Naive thymus-derived CD8-positive, alpha-beta T cell (primary cell): Measurements from ENCODE around the gene PLK4. TPM values are rescaled to one million over a fixed set of nuclear protein-coding genes. Genes with fewer than 3 reads are reported as not detected.

Experiments used
- ATAC-seq, 2 donors: fragments of 150-1000 bp; cut with Tn5 transposase in 1 of 2; sonication (Bioruptor Pico), chemical (Tn5 transposase) in 1 of 2; 1 replicate in 1 of 2; 2 replicates in 1 of 2; pipeline ENCODE4 v1.10.0; 2021; ENCODE audit warnings: mild to moderate bottlenecking in 2 of 2, moderate library complexity in 2 of 2
- POLR2A ChIA-PET: fragments of 350-600 bp; sonication (Branson Sonifier 250); formaldehyde crosslinking; loops from one replicate; lab custom pipeline; 2021; ENCODE audit warnings: antibody characterized with exemption; lab: Charles Lee
- DNase-seq, 10 donors: peaks; one replicate each; pipeline versions ENCODE4 v3.0.0 to v3.0.0-alpha.2; 2020 to 2022
- H3K27ac Mint-ChIP-seq, 10 donors: one replicate each; pipeline ENCODE4 v1.8.0; 2020 to 2022; ENCODE audit warnings: mild to moderate bottlenecking in 10 of 10, mixed read lengths in 10 of 10, moderate library complexity in 4 of 10, inconsistent platforms in 1 of 10
- H3K27me3 Mint-ChIP-seq, 5 donors: one replicate each; pipeline ENCODE4 v1.8.0; 2021 to 2022; ENCODE audit warnings: mixed read lengths in 5 of 5
- H3K36me3 Mint-ChIP-seq, 3 donors: one replicate each; pipeline ENCODE4 v1.8.0; 2020 to 2022; ENCODE audit warnings: mixed read lengths in 3 of 3, mild to moderate bottlenecking in 2 of 3, inconsistent platforms in 1 of 3
- H3K4me1 Mint-ChIP-seq, 4 donors: one replicate each; pipeline ENCODE4 v1.8.0; 2021 to 2022; ENCODE audit warnings: mixed read lengths in 4 of 4
- H3K4me3 Mint-ChIP-seq, 10 donors: one replicate each; pipeline ENCODE4 v1.8.0; 2020 to 2022; ENCODE audit warnings: mild to moderate bottlenecking in 10 of 10, mixed read lengths in 10 of 10, moderate library complexity in 6 of 10, inconsistent platforms in 1 of 10
- H3K9me3 Mint-ChIP-seq, 9 donors: one replicate each; pipeline ENCODE4 v1.8.0; 2020 to 2022; ENCODE audit warnings: mixed read lengths in 9 of 9, mild to moderate bottlenecking in 3 of 9, inconsistent platforms in 1 of 9, moderate library complexity in 1 of 9
- polyA plus RNA-seq, 3 donors: library from polyadenylated mRNA; unstranded; fragments of 300-500 nt; fragmentation: Illumina TruSeq; gene quantifications; one replicate each; pipeline ENCODE4 v1.2.3, GENCODE V29; 2021
- total RNA-seq, 8 experiments: library from RNA in 2 of 8; stranded (reverse) in 2 of 8; gene quantifications; one replicate each; pipeline ENCODE4 v1.2.3 and lab custom pipeline; 2021 to 2026

PLK4 gene
- total RNA-seq (1 to 10 TPM; 2.2 to 2.8 TPM), polyA plus RNA-seq (1 to 10 TPM in 2 of 3 donors, under 1 TPM in 1; 0.96 to 2.0 (median 1.1) TPM), total RNA-seq (lab: John Stamatoyannopoulos, UW) (2.4 to 12.9 (median 4.5) reads per million in 6 experiments)

DNA sequence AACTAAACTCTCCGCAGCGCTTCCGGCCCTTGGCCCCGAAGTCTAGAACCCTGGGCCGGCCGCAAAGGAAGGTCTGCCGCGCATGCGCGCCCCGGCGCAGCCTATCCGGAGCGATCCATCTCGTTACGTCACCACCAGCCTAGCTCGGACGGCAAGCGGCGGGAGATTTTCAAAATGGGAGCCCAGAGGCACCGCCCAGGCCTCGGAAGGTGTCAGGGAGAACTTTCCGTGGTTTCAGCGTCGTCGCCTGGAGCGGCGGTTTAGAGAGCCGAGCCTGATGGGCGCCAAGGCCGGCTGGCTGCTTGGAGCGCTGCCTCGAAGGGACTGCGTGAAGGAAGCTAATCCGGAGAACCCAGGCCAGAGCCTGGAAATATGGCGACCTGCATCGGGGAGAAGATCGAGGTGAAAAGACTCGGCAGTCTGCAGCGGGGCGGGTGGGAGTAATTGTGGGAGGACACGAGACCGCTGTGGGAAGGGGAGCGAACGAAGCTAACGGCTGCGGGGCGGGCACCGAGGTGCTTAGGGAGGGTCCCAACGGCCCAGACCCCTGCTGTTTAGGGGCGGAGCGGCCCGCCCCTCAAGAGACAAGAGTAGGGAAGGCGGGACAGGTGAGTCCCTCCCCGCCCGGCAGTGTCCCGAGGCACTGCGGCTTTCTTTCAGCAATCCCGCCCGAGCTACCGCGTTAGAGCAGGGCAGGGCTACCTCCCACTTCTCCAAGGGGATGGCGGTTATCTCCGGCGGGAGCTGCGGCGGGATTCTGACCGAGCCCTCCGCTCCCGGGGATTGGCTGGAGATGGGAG lies at the start of gene PLK4:
PLK4 (plus strand) TSS at position 131 of the 800 bp plus-strand sequence; CDS start at position 373, 242 bp downstream.
- DNase-seq (peak; percentile 85 to 98 (median 94)), ATAC-seq (peak; percentile 91 to 95)
- peak within 1 kb of the TSS; percentile 87 to 100 (median 98) for H3K4me3 Mint-ChIP-seq
- H3K27ac Mint-ChIP-seq = peak within 1 kb of the TSS; percentile 92 to 99 (median 99)
- peaks cover 0 to 2% (median 0%) of the 10 kb centered on the region in 5 donors for H3K27me3 Mint-ChIP-seq
- POLR2A ChIA-PET = interaction anchor here (0.6 to 2.8 kb wide), 4 partner anchors 9 to 180 kb away, joined by 3 to 19 read pairs (median 6); partner anchors contain the start of genes ABHD18, LARP1B and MFSD8
- H3K4me1 Mint-ChIP-seq = peaks cover 6 to 31% (median 24%) of the 10 kb centered on the region in 4 donors
- H3K36me3 Mint-ChIP-seq = peaks cover 0 to 6% (median 0%) of the 10 kb centered on the region in 3 donors
- H3K9me3 Mint-ChIP-seq = peaks cover 0 to 2% (median 0%) of the 10 kb centered on the region in 9 donors

DNA sequence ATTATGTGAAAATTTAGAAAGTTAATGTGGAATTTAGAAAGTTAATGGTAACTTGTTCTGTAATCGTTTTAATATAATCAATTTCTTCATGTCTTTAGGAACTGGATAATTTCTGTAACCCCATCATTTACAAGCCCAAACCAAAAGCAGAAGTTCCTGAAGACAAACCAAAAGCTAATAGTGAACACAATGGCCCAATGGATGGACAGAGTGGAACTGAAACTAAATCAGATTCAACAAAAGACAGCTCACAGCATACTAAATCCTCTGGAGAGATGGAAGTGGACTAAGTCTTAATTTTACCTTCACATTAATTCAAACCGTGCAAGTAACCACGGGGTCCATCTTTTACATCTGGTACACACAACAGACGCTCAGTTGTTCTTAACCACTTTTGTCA lies 48.1 kb upstream of the PLK4 start:
- Mint-ChIP-seq H3K9me3 (no peaks in the 10 kb centered on the region), H3K36me3 (no peaks in the 10 kb centered on the region), H3K27me3 (peaks cover 0 to 7% (median 0%) of the 10 kb centered on the region in 5 donors), H3K4me3 (no peak overlapping the region), H3K4me1 (peaks cover 0 to 2% (median 0%) of the 10 kb centered on the region in 4 donors), H3K27ac (no peak overlapping the region)
- DNase-seq (no peak), ATAC-seq (no peak)
- POLR2A ChIA-PET = no interaction called here

DNA sequence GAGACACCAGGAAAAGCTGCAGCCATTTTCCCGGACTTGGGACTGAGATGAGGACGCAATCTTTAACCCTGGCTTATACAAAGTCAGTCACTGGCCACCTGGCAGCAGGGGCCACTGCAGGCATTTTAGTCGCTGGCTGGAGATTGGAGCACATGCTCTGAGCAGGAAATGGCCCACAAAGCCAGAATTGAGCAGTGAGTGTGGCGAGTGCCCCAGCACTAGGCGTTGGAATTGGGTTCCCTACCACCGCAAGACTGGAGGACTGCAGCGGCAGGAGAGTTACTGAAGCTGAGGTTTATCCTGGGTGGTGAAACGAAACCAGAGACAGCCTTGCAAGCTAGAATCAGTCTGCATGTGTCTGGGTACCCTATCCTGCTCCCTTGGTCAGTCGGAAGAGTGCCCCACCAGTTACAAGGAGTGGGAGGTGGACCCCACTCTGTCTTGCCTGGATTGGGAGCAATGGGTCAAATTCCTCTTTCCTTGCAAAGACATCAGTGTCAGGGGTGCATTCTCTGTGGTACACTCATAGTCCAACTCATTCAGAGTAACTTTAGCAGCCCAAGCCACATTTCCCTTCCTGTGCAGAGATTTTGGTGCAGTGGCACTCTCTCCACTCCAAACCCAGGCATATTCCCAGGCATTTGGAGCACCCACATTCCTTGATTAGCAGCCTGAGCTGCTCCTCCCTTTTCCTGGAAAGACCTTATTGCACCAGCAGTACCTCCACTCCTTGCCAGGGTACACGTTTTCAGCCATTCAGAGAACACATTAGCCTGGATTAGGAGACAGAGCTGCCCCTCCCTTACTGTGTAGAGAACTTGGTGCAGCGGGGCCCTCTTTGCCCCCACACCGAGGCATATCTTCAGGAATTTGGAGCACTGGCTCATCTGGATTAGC lies 36.7 kb upstream of the PLK4 start:
- H3K36me3 Mint-ChIP-seq = peaks cover 25 to 37% (median 26%) of the 10 kb centered on the region in 3 donors
- DNase-seq = no peak
- H3K4me1 Mint-ChIP-seq = no peaks in the 10 kb centered on the region
- H3K27ac Mint-ChIP-seq = no peak overlapping the region
- peaks cover 0 to 1% (median 0%) of the 10 kb centered on the region in 5 donors for H3K27me3 Mint-ChIP-seq
- no peak overlapping the region for H3K4me3 Mint-ChIP-seq
- POLR2A ChIA-PET = no interaction called here
- H3K9me3 Mint-ChIP-seq = peaks cover 7 to 36% (median 28%) of the 10 kb centered on the region in 9 donors
- ATAC-seq = no peak

DNA sequence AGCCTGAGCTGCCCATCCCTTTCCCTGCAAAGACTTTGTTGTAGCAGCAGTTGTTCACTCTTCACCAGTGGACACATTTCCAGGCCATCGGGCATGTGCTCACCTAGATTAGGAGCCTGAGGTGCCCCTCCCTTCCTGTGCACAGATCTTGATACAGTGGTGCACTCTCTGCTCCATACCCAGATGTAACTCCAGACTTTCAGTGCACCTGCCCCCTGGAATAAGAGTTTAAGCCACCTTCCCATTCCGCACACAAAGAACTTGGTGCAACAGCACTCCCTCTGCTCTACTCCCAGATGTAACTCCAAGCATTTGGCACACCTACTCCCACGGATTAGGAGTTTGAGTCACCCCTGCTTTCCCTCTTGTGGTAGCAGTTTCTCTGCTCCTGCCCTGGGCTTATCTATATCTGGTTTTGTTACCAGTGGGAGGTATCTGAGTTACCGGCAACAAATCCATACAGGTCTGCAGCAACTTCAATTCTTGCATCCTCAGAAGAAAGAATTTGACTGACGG lies 36.0 kb upstream of the PLK4 start:
- ATAC-seq = no peak
- Mint-ChIP-seq H3K36me3 (peaks cover 29 to 43% (median 30%) of the 10 kb centered on the region in 3 donors), H3K4me1 (no peaks in the 10 kb centered on the region), H3K4me3 (no peak overlapping the region), H3K9me3 (peaks cover 14 to 43% (median 32%) of the 10 kb centered on the region in 9 donors), H3K27ac (no peak overlapping the region), H3K27me3 (peaks cover 0 to 1% (median 0%) of the 10 kb centered on the region in 5 donors)
- POLR2A ChIA-PET = no interaction called here
- no peak for DNase-seq

DNA sequence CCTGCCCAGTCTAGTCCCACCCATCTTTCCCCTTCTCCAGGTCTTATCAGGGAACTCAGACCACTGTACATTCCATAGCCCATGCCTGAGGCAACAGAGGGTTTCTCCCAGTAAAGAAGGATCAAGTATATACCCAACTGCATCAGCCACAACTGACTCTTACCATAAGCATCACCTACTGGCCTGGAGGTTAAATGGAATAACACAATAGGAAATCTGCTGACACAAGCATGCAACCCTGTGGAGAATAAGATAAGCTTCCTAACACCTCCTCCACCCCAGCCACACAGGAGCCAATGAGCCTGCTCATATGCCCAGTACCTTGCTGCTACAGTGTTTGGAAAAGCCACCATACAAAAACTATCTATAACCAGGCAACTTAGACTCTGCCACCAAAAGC lies 34.6 kb upstream of the PLK4 start:
- H3K36me3 Mint-ChIP-seq = peaks cover 34 to 57% (median 44%) of the 10 kb centered on the region in 3 donors

DNA sequence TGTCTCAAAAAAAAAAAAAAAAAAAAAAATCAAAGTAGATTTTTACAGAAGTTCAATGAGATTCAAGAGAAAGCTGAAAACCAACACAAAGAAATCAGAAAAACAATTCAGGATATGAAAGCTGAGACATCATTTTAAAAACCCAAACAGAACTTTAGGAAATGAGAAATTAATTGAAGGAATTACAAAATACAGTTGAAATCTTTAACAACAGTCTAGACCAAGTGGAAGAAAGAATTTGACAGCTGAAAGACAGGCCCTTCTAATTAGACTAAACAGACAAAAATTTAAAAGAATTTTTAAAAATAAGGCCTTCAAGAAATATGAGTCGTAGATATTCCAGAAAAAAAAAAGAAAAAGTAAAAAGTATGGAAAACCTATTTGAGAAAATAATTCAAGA lies 33.9 kb upstream of the PLK4 start:
- Mint-ChIP-seq H3K4me1 (no peaks in the 10 kb centered on the region), H3K9me3 (peaks cover 29 to 63% (median 54%) of the 10 kb centered on the region in 9 donors), H3K36me3 (peaks cover 37 to 63% (median 50%) of the 10 kb centered on the region in 3 donors), H3K4me3 (no peak overlapping the region), H3K27me3 (peaks cover 0 to 1% (median 0%) of the 10 kb centered on the region in 5 donors), H3K27ac (no peak overlapping the region)
- ATAC-seq (no peak), DNase-seq (no peak)
- POLR2A ChIA-PET = interaction anchor here (0.7 kb wide), 1 partner anchor 30 kb away, joined by 4 read pairs; no protein-coding TSS in a partner anchor

More for the DNA sequence above, 34.6 kb upstream of the PLK4 start:
- POLR2A ChIA-PET = no interaction called here
- Mint-ChIP-seq H3K4me1 (no peaks in the 10 kb centered on the region), H3K9me3 (peaks cover 26 to 56% (median 46%) of the 10 kb centered on the region in 9 donors), H3K4me3 (no peak overlapping the region), H3K27ac (no peak overlapping the region), H3K27me3 (peaks cover 0 to 1% (median 0%) of the 10 kb centered on the region in 5 donors)
- ATAC-seq = no peak
- no peak for DNase-seq

DNA sequence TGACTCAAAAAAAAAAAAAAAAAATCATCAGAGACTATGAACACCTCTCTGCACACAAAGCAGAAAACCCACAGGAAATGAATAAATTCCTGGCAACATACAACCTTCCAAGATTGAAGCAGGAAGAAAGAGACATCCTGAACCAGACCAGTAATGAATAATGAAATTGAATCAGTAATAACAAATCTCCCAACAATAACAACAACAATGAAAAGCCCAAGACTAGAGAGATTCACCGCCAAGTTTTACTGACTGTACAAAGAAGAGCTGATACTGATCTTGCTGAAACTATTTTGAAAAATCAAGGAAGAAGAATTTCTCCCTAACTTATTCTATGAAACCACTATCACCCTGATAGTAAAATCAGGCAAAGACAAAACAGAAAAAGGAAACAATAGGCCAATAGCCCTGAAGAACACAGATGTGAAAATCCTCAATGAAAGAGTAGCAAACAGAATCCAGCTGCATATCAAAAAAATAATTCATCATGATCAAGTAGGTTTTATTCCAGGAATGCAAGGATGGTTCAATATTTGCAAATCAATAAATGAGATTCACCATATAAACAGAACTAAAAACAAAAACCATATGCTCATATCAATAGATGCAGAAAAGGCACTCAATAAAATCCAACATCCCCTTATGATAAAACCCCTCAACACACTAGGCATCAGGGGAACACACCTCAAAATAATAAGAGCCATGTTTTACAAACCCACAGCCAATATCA lies 31.0 kb upstream of the PLK4 start:
- H3K9me3 Mint-ChIP-seq = peaks cover 30 to 86% (median 74%) of the 10 kb centered on the region in 9 donors
- peaks cover 45 to 69% (median 69%) of the 10 kb centered on the region in 3 donors for H3K36me3 Mint-ChIP-seq
- ATAC-seq (no peak), DNase-seq (peak in 1 of 10 donors; percentile 3)
- H3K4me3 Mint-ChIP-seq = no peak overlapping the region
- H3K4me1 Mint-ChIP-seq = no peaks in the 10 kb centered on the region
- POLR2A ChIA-PET = no interaction called here
- H3K27me3 Mint-ChIP-seq = peaks cover 0 to 1% (median 0%) of the 10 kb centered on the region in 5 donors
- H3K27ac Mint-ChIP-seq = no peak overlapping the region

DNA sequence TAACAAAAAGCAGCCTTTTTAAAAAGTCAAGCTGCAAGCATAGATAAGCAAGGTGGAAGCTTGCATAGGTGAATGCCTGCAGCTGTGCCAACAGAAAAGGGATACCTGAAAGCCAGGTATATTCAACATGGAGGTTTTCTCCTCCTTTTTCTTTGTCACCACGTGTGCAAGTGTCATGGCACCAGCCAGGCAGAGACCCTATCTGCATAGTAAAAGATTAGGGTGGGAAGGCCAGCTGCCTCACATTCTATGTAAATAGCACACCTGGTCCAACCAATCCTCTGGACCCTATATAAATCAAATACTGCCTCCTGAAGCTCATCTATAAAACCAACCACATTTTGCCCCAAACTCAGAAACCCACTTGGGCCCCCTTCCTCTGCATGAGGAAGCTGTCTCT lies 28.0 kb upstream of the PLK4 start:
- ATAC-seq (no peak), DNase-seq (no peak)
- Mint-ChIP-seq H3K27me3 (no peaks in the 10 kb centered on the region), H3K36me3 (peaks cover 47 to 80% (median 63%) of the 10 kb centered on the region in 3 donors), H3K4me1 (peaks cover 0 to 6% (median 0%) of the 10 kb centered on the region in 4 donors), H3K4me3 (no peak overlapping the region), H3K27ac (no peak overlapping the region), H3K9me3 (peaks cover 32 to 83% (median 61%) of the 10 kb centered on the region in 9 donors)
- POLR2A ChIA-PET = no interaction called here

DNA sequence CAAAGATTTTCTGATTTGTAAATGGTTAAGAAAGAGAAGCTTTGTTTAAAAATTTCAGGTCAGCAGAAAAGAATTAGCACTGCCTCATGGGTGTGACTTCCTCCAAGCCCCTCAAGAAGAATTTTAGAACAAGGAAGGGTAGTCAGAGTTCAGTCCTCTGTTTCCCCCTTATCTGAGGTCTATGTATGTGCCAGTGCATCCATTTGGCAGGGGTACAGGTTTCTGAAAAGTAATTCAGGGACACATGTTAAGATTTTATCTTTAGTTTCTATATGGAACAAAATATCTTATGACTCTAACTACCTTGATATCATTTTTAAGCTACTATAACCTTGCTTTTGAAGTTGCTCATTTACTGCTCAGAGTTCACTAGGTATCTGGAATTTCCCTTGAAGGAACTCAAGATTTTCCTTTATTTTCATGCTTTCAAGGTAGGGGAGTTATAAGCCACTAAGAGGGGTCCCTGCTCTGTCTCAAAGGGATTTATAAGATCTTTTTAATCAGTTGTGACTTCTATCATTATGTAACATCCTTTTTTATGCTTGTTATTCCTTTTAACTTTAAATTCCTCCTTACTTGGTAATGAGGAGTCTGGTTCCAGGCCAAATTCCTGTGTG lies 24.4 kb upstream of the PLK4 start:
- no peak for ATAC-seq
- Mint-ChIP-seq H3K27ac (no peak overlapping the region), H3K9me3 (peaks cover 20 to 81% (median 54%) of the 10 kb centered on the region in 9 donors), H3K4me1 (peaks cover 0 to 9% (median 0%) of the 10 kb centered on the region in 4 donors), H3K27me3 (no peaks in the 10 kb centered on the region), H3K4me3 (no peak overlapping the region), H3K36me3 (peaks cover 28 to 83% (median 62%) of the 10 kb centered on the region in 3 donors)
- POLR2A ChIA-PET = no interaction called here
- DNase-seq = no peak

DNA sequence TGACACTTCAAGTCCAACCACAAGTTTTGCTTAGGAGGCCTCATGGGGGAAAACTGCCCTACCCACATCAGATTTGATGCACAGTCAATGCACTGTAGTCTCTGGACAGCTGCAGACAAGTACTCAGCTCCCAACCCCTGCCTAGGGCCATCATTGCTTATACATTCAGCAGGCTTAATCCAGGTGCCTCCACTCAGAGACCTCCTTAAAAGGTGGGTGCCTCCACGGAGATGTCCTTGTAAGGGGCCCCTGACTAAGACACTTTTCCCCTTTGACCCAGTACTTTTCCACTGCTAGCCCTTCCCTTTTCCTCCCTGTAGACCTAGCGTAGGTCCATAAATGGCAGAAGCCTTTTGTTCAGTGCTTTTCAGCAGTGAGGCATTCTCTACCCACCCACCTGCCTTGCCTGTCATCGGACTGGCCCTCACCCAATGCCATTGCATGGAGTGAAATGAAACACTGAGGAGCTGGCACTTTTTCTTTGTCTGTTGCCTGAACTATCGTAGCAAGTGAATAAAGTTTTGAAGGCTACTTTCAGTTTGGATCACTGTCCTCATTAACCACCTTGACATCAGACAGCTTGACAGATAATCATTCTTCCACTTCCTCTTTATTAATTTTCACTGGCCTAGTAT lies 23.8 kb upstream of the PLK4 start:
- H3K9me3 Mint-ChIP-seq = peaks cover 15 to 77% (median 50%) of the 10 kb centered on the region in 9 donors
- no peak overlapping the region for H3K27ac Mint-ChIP-seq
- H3K36me3 Mint-ChIP-seq = peaks cover 24 to 77% (median 56%) of the 10 kb centered on the region in 3 donors
- DNase-seq = no peak
- no peak for ATAC-seq
- POLR2A ChIA-PET = no interaction called here
- no peak overlapping the region for H3K4me3 Mint-ChIP-seq
- H3K27me3 Mint-ChIP-seq = no peaks in the 10 kb centered on the region
- H3K4me1 Mint-ChIP-seq = peaks cover 0 to 9% (median 0%) of the 10 kb centered on the region in 4 donors

DNA sequence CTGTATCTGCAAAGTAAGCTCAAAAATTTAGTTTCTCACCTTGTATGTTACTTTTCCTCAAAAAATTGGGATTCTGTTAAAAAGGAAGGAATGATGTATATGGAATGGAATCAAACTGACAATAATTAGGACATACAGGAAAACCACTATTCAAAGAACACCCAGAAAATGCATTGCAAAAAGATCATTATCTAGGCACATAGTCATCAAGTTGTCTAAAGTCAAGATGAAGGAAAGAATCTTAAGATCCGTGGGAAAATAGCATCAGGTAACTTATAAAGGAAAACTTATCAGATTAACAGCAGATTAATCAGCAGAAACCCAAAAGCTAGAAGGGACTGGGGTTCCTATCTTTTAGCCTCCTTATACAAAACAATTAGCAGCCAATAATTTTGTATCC lies 23.1 kb upstream of the PLK4 start:
- peaks cover 0 to 9% (median 0%) of the 10 kb centered on the region in 4 donors for H3K4me1 Mint-ChIP-seq
- ATAC-seq (no peak), DNase-seq (no peak)
- POLR2A ChIA-PET = no interaction called here
- peaks cover 18 to 76% (median 47%) of the 10 kb centered on the region in 9 donors for H3K9me3 Mint-ChIP-seq
- no peak overlapping the region for H3K27ac Mint-ChIP-seq
- H3K36me3 Mint-ChIP-seq = peaks cover 18 to 76% (median 51%) of the 10 kb centered on the region in 3 donors
- no peak overlapping the region for H3K4me3 Mint-ChIP-seq
- H3K27me3 Mint-ChIP-seq = no peaks in the 10 kb centered on the region
